Cortex of kidney (tissue), 1 donor: ENCODE measurements around the gene ARFIP1.
"Not testable (repeated sequence)": the region's sequence is repeated elsewhere in the genome, so short reads cannot be mapped to it uniquely, and the experiment has no call there.

Source experiments
- DNase-seq: peaks from one replicate; lab custom pipeline; 2025; lab: John Stamatoyannopoulos, UW

Gene ARFIP1

GRCh38 chr4:152785639-152786615, 6.2 kb downstream of the ARFIP1 start:
- no peak for DNase-seq

- no peak for DNase-seq
These were observed 6.9 kb downstream of the ARFIP1 start for GRCh38 chr4:152786627-152787026.

GRCh38 chr4:152795891-152796290, 16.1 kb downstream of the ARFIP1 start:
- DNase-seq, result no peak

- DNase-seq, result no peak
These were observed 23.8 kb downstream of the ARFIP1 start for GRCh38 chr4:152803541-152803940.

GRCh38 chr4:152805071-152805650, 25.4 kb downstream of the ARFIP1 start:
- no peak for DNase-seq

- no peak for DNase-seq
These were observed 26.1 kb downstream of the ARFIP1 start for GRCh38 chr4:152805818-152806217.

- DNase-seq, result no peak
These were observed 26.9 kb downstream of the ARFIP1 start for GRCh38 chr4:152806501-152807125.

GRCh38 chr4:152807294-152807829, 27.6 kb downstream of the ARFIP1 start:
- no peak for DNase-seq

- no peak for DNase-seq
These were observed 28.9 kb downstream of the ARFIP1 start for GRCh38 chr4:152808670-152809069.

GRCh38 chr4:152810715-152811287, 31.0 kb downstream of the ARFIP1 start:
- DNase-seq, result no peak

- no peak for DNase-seq
These were observed 35.3 kb downstream of the ARFIP1 start for GRCh38 chr4:152815078-152815477.

GRCh38 chr4:152817331-152817730, 37.6 kb downstream of the ARFIP1 start:
- DNase-seq, result no peak

- DNase-seq, result no peak
These were observed 39.4 kb downstream of the ARFIP1 start for GRCh38 chr4:152819026-152819645.

GRCh38 chr4:152820073-152820472, 40.3 kb downstream of the ARFIP1 start:
- DNase-seq, result no peak

GRCh38 chr4:152822323-152822722, 42.6 kb downstream of the ARFIP1 start:
- no peak for DNase-seq

GRCh38 chr4:152824561-152824960, 44.8 kb downstream of the ARFIP1 start:
- DNase-seq, result no peak

- DNase-seq, result no peak
These were observed 45.6 kb downstream of the ARFIP1 start for GRCh38 chr4:152825336-152825735.

GRCh38 chr4:152828122-152828521, 48.4 kb downstream of the ARFIP1 start:
- no peak for DNase-seq

GRCh38 chr4:152831416-152831815, 51.7 kb downstream of the ARFIP1 start:
- no peak for DNase-seq

GRCh38 chr4:152836936-152837335, 57.2 kb downstream of the ARFIP1 start:
- DNase-seq, result no peak

- DNase-seq, result not testable (repeated sequence)
These were observed 60.0 kb downstream of the ARFIP1 start for GRCh38 chr4:152839729-152840128.
